Stimulated activated CD4-positive, alpha-beta T cell treated with anti-CD3 and anti-CD28 coated beads, Interleukin-15, amount 100 ng/mL, for 48 hours (primary cell): Measurements from ENCODE around the gene ANKH.

ENCODE experiments used
- DNase-seq, 2 donors: peaks; one replicate each; pipeline ENCODE4 v3.0.0-alpha.2; 2020; ENCODE audit warnings: low read depth in 2 of 2

The ANKH gene

GRCh38 chr5:14686517-14686916, 185.1 kb downstream of the ANKH start:
- DNase-seq = no peak

DNA sequence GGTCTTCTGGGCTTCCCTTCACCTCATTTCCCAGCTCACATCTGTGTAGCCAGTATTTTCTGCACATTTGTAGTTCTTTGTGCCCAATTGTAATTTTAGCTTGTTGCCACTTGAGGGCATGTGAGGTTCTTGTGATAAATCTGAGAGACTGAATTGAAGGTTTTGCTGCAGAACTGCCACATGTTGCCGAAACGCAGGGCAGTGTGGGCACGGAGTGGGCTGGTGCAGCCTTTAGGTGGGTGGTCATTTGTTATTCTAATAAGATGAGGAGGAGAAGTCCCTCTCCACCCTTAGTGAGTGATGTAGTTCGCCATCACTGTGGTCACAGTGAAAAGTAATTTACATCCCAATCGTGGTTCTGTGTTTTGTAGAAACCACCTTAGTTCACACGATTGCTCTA, 185.8 kb downstream of the ANKH start:
- DNase-seq = no peak

DNA sequence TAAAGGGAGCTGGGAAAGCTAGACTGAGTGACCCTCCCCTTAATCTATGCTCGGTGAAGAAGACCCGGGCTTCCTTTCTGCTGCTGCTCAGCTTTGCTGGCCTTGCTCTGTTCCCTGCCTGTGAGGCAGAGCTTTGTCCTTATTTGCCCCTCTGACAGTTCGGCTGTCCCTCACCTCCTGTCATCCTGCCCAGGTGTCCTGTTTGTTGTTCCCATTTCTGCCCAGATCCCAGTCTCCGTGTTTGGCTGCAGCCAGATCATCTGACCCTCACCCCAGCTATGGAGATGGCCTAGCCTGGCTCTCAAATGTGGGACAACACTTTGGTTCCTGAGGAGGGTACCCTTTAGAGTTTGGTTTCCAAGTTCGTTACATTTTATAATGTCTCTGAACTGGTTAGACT, 186.8 kb downstream of the ANKH start:
- DNase-seq = no peak

DNA sequence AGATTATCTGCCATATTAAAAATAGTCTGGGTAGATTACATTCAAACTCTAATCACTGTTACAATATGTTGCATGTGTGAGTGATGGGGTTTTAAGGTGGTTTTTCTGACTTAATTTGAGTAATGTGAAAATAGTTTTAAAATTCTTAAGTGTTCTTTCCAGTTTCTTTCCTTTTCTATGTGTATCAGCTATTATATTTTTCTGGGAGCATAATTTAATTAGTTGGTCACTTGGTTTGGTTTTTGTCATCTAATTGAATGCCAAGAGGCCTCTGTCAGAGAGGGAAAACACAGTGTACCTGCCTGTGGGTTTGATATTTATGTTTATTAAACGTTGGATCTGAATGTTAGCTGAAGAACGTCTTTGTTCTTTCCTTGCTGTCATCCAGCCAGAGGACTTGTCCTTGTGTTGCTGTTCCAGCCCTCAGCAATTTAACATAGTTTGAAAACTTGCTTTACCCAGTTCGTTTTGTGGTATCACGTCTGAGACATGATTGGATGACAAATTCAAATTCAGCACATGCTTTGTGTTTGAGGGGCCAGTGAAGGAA, 187.6 kb downstream of the ANKH start:
- DNase-seq = no peak

GRCh38 chr5:14681236-14681752, 190.3 kb downstream of the ANKH start:
- DNase-seq = no peak

DNA sequence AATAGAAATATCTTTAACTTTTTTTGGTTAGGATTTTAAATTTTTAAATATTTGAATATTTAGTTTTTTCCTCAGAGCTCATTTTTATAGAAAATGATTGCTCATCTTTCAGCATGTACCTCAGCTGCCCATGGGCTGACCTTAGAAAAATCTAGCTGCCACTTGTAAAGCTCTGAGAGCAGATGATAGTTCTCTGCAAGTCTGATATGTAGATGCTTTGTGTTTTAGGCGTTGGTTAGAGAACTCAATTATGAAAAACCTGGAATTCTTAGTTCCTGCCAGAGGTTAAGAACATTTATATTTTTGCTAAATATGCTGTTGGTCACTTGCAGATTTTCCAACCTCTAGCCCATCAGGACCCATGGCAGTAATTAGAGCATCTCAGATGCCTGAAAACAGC, 192.0 kb downstream of the ANKH start:
- DNase-seq = no peak

- DNase-seq = no peak
Measured at GRCh38 chr5:14678773-14679334, 192.7 kb downstream of the ANKH start.

DNA sequence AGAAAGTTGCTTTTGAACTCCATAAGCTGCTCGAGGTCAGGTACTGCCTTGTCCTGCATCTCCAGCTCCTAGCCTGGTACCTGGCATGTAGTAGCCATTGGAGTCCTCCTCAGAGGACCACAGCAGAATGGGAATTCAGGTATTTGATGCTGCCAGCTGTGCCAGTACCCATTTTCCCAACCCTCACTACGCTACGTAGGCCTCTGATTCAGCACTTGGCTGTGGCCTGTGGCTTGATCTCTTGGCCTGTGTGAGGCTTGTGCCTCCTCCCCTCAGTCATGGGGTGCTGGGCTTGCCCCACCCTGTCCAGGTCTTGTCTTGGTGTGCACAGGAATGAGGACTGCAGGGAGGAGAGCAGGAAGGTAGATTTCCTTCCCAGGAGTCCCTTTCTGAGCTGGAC, 195.3 kb downstream of the ANKH start:
- no peak for DNase-seq

DNA sequence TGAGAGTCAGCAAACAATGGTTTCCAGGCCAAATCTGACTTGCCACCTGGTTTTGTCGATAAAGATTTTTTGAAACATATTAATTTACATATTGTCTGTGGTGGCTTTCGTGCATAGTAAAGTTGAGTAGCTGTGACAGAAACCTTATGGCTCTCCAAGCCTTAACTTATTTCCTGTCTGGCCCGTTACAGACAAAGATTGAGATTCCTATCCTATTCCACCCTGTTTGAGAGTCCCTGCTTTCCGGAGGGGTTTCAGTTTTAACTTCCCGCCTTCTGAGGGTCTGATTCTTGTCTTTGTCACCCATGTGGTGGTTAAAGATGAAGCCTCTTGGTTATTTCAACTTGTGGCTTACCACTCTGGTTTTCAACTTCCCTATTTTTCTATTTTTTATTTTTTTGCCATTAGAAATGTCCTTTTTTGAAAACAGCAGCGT, 195.7 kb downstream of the ANKH start:
- DNase-seq = no peak

DNA sequence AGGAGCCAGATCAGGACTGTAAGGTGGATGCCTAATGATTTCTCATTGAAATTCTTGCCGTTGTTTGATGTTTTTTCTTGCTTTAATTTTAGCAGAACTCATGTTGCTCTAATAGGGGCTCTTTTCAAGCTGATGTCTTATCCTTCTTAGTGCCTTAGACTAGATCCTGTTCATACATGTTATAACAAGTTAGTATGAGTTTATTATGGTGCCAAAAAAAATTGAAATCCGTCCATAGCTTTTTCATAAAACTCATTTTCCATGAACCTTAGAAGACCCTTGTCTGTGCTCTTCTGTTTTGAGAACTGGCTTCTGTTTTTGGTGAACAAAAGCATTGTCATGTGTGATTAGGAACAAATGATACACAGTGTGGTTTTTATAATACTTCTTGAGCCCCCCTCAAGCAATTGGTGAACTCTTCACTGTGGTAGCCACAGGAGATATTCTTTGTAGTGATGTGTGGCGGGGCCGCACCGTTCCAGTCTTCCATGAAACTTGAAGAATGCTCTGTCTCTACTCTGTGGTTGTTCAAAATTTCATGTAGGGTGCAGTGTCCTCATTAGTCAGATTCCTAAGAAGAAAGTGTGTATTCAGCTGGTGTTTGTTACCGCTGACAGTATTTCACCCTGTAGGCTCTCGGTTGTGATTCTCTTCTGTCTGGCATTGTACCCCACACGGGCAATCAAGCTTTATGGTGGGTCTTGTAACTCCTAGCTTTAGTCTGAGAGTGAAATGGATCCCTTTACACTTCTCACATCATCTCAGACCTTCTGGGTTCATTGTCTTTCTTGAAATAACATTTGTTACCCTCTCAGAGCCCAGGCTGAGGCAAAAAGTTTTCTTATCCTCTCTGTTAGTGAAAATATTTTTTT, 196.4 kb downstream of the ANKH start:
- DNase-seq = no peak

GRCh38 chr5:14673443-14673842, 198.1 kb downstream of the ANKH start:
- no peak for DNase-seq

- no peak for DNase-seq
Measured at GRCh38 chr5:14672484-14673394, 198.8 kb downstream of the ANKH start.

DNA sequence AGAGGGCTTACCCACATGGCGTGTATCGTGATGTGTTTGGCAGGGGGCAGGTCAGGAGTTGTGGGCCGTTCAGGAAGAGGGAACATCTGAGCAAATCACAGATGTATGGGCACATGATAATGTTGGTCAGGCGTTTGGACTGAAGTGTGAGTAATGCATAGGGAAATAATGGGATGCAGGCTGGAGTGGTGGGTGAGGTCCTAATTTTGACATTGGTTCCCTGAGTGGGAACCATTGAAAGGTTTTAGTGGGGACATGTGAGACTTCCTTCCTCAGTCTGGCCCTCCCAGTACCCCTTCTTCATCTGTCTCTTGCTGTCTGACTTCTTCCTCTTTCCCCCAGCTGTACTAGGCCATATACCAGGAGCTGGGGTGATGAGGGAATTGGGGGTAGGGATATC, 199.5 kb downstream of the ANKH start:
- DNase-seq = no peak

GRCh38 chr5:14671414-14671813, 200.2 kb downstream of the ANKH start:
- no peak for DNase-seq

DNA sequence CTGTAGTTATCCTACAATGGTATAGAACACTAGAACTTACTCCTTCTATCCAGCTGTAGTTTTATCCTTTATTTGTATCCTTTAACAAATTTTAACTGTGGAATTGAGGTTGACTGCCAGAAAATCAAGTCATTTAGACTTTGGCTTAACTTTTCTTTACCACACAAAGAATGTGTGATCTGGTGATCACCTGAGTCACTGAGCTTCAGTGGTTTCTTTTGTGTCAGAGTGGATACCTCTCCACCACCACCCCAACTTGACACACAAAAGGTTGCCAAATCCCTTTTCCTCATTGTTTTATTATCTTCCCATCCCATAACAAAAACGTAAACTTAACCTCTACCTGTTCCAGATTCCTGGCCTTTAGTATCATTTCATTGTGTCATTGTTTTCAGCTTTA, 201.6 kb downstream of the ANKH start:
- no peak for DNase-seq

- no peak for DNase-seq
Measured at GRCh38 chr5:14669415-14669814, 202.2 kb downstream of the ANKH start.

- no peak for DNase-seq
Measured at GRCh38 chr5:14668181-14668591, 203.4 kb downstream of the ANKH start.

DNA sequence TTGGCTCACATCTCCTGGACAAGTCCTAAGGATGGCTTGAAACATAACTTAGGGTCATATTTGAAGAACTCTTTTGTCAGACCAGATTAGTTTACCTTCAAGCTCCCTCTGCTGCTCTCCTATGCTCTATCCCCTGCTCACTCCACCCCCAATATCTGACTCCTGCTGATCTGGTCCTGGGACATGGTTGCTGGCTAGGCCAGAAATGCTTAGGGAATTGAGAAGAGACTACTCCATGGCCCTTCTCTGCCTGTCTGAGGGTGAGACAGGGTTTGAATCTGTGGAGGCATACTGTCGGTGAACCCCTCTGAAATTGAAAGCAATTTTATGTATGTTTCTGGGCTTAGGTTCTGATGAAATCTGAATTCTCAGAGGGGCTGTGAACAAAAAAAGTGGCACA, 203.8 kb downstream of the ANKH start:
- no peak for DNase-seq

- DNase-seq = no peak
Measured at GRCh38 chr5:14667290-14667689, 204.3 kb downstream of the ANKH start.

DNA sequence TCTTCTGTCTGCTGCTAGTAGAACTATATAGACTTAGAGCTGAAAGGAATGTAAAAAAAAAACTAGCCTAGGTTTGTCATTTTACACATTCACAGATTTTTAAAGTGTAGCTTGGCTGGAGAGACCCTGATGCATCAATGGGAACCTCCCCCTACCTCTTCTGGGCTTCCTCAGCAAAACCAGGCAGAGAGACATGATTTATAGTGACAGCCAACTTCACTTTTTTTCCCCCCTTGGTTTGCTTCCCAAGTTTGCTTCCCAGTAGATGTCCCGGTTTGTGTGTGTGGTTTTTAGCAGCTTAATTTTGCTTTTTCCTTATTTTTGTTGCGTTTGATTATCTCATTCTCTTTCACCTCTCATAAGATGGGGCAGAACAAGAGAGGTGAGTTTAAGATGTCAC, 205.2 kb downstream of the ANKH start:
- no peak for DNase-seq

DNA sequence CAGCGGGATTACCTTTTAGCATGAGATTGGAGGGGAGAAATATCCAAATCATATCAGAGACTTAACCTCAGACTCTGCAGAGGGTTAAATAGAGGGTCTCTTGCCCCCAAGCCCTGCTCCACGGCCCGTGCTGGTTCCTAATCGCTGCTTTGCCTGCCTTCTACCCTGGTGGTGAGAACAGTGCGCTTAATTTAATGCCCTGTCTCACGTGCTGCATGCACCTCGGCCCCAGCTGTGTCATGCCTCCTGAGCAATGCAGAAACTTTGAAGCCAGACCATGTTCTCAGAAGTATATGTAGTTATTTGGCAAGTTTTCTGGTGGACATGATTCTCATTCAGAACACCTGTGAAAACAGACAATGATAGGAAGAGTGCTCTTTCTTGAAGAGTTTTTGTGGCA, 205.6 kb downstream of the ANKH start:
- peak; percentile 46 to 48 for DNase-seq
